Coronary artery (tissue), 2 donors: ENCODE results near the gene PCDH15.

Experiments
- DNase-seq: peaks from one replicate; pipeline ENCODE4 v3.0.0-alpha.2; 2017; ENCODE audit warnings: low spot score
- H3K27ac ChIP-seq, 2 donors: fragments of 200-600 bp; sonication (generic); one replicate each; pipeline ENCODE4 v1.5.1; 2016 to 2019
- H3K4me3 ChIP-seq: fragments of 200-600 bp; sonication (generic); 2 replicates; pipeline ENCODE4 v1.5.1; 2016; ENCODE audit warnings: mild to moderate bottlenecking, moderate library complexity
- TF ChIP-seq, protein P1 (sequence below): fragments of 200-600 bp; sonication (generic); IDR thresholded peaks from one replicate; pipeline ENCODE4 v1.5.1; 2019; ENCODE audit warnings: antibody characterized with exemption

The PCDH15 gene

DNA sequence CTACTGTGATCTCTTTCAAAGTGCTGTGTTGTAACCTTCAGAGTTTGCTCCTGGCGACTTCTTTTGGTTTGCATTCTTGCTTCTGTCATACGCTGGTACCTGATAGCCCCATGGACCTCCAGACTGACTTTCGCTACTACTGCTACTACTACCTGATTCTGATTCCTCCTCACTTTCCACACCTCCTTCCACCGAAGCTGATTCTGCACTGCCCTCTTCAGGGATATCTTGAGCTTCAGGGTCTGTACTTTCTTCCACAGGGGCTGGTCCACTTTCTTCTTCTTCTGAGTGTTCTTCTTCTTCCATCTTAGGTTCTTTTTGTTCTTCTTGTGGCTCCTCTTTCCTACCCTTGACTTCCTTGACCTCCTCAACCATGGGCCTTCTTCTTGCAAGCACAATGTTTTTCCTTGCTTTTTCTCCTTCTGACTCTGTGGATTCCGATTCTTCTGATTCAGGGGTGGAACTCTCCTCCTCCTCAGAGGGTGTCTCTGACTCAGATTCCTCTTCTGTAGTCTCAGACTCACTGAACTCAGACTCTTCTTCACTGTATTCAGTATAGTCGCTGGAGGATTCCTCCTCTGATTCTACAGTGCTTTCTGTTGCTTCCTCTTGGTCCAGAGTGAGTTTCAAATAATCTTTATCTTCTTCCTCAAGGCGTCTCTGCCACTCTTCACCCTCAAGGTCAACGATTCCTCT, 992.2 kb downstream of the PCDH15 start:
- TF ChIP-seq, protein P1, sequence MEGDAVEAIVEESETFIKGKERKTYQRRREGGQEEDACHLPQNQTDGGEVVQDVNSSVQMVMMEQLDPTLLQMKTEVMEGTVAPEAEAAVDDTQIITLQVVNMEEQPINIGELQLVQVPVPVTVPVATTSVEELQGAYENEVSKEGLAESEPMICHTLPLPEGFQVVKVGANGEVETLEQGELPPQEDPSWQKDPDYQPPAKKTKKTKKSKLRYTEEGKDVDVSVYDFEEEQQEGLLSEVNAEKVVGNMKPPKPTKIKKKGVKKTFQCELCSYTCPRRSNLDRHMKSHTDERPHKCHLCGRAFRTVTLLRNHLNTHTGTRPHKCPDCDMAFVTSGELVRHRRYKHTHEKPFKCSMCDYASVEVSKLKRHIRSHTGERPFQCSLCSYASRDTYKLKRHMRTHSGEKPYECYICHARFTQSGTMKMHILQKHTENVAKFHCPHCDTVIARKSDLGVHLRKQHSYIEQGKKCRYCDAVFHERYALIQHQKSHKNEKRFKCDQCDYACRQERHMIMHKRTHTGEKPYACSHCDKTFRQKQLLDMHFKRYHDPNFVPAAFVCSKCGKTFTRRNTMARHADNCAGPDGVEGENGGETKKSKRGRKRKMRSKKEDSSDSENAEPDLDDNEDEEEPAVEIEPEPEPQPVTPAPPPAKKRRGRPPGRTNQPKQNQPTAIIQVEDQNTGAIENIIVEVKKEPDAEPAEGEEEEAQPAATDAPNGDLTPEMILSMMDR: no peak
- Histone ChIP-seq H3K27ac (no peak overlapping the region), H3K4me3 (no peak overlapping the region)
- no peak for DNase-seq

GRCh38 chr10:53786236-53786900, 1014.7 kb downstream of the PCDH15 start:
- TF ChIP-seq, protein P1: no peak
- no peak overlapping the region for H3K27ac ChIP-seq
- DNase-seq: no peak
- no peak overlapping the region for H3K4me3 ChIP-seq

DNA sequence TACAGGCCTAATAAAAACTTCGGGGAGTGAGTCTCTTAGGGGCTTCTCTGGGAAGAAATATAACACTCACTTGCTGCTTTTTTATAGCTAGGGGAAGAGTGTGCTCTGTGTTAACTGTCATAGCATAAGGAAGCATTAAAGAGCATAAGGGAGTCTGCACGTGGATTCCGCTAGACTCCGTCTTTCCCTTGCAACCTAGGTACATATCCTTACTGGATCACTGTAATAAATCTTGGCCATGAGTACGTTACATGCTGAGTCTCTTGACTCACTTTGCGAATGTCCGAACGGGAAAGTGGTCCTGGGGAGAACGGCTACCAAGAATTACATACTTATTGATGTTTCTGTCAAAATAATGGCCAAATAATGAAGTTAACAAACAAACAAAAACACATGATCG, 1029.3 kb downstream of the PCDH15 start:
- TF ChIP-seq, protein P1: no peak
- Histone ChIP-seq H3K27ac (no peak overlapping the region), H3K4me3 (no peak overlapping the region)
- DNase-seq: no peak

GRCh38 chr10:53770903-53771302, 1030.1 kb downstream of the PCDH15 start:
- no peak overlapping the region for H3K4me3 ChIP-seq
- TF ChIP-seq, protein P1: no peak
- no peak for DNase-seq
- no peak overlapping the region for H3K27ac ChIP-seq

DNA sequence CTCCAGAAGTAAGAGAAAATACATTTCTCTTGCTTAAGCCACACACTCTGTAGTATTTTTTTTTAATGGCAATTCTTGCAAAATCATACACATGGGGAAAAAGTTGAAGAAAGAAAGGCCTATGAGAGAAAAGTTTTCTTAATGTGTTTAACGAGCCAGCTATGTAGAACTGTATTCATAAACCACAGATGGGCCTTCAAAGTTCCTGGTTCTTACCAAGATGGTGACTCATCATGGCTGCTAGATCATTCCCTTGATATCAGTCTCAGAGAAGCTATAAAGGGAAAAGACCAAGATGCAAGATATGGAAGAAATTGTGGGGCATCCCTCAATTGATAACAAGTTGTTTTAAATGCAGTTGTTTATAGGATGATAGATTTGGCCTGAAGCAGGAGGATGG, 1035.7 kb downstream of the PCDH15 start:
- Histone ChIP-seq H3K4me3 (no peak overlapping the region), H3K27ac (no peak overlapping the region)
- TF ChIP-seq, protein P1: no peak
- DNase-seq: no peak

DNA sequence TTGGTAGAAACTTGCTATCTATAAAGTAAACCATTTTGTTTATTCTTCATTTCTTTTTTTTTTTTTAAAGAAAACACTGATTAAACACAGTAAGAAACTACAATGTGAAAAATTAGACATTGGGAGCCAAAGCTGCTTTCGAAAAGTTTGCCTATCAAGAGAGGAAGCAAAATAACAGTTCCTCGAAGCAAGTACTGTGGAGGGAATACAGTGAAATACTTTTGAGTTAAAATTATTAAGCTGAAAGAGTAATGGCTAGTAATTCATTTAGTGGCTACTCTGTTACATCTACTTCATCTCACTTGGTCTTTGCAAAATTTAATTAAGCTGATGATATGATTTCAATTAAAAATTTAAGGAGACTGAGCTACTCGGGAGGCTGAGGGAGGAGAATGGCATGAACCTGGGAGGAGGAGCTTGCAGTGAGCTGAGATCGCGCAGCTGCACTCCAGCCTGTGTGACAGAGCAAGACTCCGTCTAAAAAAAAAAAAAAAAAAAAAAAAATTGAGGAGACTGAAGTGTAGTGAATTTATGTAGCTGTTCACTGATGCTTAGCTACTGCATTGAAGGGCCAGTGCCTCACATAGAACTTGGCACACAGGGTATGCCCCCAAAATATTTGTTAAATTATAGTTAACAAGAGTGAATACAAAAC, 1046.3 kb downstream of the PCDH15 start:
- no peak for DNase-seq
- TF ChIP-seq, protein P1: no peak
- Histone ChIP-seq H3K27ac (no peak overlapping the region), H3K4me3 (no peak overlapping the region)
